AG04450 (cell line): ENCODE measurements around the gene TFF2. TPM values are rescaled to one million over a fixed set of nuclear protein-coding genes. Genes with fewer than 3 reads are reported as not detected.

ENCODE experiments used
- CTCF ChIA-PET: fragments of 300-600, 350-600 bp; formaldehyde crosslinking; extraction: SDS; loops from one replicate; lab custom pipeline; 2022; ENCODE audit warnings: antibody characterized with exemption, inconsistent platforms; lab: Charles Lee
- POLR2A ChIA-PET: fragments of 350-600 bp; formaldehyde crosslinking; extraction: SDS; loops from one replicate; lab custom pipeline; 2021; ENCODE audit warnings: antibody characterized with exemption, inconsistent platforms; lab: Yijun Ruan, JAX
- DNase-seq: peaks from one replicate; pipeline ENCODE4 v3.0.0-alpha.2; 2011; ENCODE audit warnings: low read depth, low spot score
- H3K27ac ChIP-seq: one replicate; pipeline ENCODE4 v1.5.1; 2012; ENCODE audit warnings: low read depth, low read length, control low read depth
- H3K27me3 ChIP-seq: one replicate; pipeline ENCODE4 v1.6.0; 2012; ENCODE audit warnings: low read length; ENCODE audit not compliant: control insufficient read depth, insufficient read depth
- H3K4me3 ChIP-seq: 2 replicates; pipeline ENCODE4 v1.5.1; 2011; ENCODE audit warnings: mild to moderate bottlenecking, low read depth, low read length, control low read depth
- H3K9me3 ChIP-seq: 2 replicates; pipeline ENCODE4 v1.5.1; 2012; ENCODE audit warnings: low read length; ENCODE audit not compliant: control insufficient read depth, insufficient read depth
- polyA plus RNA-seq: library from polyadenylated mRNA; depleted of rRNA; stranded (reverse); fragments of >200 nt; gene quantifications from 2 replicates; pipeline ENCODE4 v1.2.3, GENCODE V29; 2011
- TF ChIP-seq, protein P1 (sequence below): IDR thresholded peaks from 2 replicates; pipeline ENCODE4 v1.5.1; 2011; ENCODE audit warnings: low read depth, low read length, control low read depth, inconsistent platforms

Gene TFF2
- polyA plus RNA-seq, 1 experiment, result not detected

DNA sequence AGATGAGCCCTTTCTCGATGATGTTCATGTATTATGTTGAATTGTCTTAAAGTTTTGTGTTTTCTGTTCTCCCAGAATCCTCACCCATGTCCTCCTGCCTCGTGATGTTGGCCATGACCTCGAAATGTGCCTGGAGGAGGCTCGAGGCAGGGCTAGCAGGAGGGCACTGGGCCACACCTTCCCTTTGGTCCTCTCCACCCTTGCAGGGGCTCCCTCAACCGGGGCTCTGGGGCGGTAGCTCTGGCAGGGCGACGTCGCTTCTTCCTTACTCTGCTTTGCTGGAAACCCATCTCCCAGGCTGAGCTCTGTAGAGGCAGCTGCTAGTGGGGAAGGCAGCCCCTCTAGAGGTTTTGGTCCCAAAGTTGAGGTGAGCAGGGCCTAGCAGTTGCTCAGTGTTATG lies 49.8 kb downstream of the TFF2 start:
- TF ChIP-seq, protein P1, sequence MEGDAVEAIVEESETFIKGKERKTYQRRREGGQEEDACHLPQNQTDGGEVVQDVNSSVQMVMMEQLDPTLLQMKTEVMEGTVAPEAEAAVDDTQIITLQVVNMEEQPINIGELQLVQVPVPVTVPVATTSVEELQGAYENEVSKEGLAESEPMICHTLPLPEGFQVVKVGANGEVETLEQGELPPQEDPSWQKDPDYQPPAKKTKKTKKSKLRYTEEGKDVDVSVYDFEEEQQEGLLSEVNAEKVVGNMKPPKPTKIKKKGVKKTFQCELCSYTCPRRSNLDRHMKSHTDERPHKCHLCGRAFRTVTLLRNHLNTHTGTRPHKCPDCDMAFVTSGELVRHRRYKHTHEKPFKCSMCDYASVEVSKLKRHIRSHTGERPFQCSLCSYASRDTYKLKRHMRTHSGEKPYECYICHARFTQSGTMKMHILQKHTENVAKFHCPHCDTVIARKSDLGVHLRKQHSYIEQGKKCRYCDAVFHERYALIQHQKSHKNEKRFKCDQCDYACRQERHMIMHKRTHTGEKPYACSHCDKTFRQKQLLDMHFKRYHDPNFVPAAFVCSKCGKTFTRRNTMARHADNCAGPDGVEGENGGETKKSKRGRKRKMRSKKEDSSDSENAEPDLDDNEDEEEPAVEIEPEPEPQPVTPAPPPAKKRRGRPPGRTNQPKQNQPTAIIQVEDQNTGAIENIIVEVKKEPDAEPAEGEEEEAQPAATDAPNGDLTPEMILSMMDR, result no peak
- POLR2A ChIA-PET, result no interaction called here
- H3K4me3 ChIP-seq, result no peak overlapping the region
- peaks cover 2% of the 10 kb centered on the region for H3K27me3 ChIP-seq
- CTCF ChIA-PET, result no interaction called here
- DNase-seq, result no peak
- H3K9me3 ChIP-seq, result no peaks in the 10 kb centered on the region; the same call in 1 of the 2 replicates
- H3K27ac ChIP-seq, result no peak overlapping the region

DNA sequence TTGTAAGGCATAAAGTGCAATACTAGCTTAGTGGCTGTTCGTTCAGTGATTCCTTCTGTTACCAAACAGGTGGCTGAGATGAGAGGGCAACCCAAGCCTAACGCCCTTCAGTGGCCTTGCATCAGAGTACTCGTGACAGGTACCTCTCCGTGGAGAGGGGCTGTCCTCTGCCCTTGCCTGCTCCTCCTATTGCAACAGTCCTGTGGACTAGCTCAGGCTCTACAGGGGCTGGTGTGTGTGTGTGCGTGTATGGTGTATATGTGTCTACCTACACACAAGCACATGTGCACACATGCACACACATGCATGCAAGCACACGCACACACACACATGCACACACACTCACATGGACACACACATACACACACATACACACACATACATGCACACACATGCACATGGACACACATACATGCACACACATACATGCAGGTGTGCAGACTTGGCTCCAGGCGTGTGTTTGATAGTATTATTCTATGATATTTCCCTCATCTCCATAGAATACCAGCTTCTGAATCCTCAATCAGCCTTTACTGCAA lies 50.7 kb downstream of the TFF2 start:
- TF ChIP-seq, protein P1, result no peak
- POLR2A ChIA-PET, result no interaction called here
- CTCF ChIA-PET, result no interaction called here

DNA sequence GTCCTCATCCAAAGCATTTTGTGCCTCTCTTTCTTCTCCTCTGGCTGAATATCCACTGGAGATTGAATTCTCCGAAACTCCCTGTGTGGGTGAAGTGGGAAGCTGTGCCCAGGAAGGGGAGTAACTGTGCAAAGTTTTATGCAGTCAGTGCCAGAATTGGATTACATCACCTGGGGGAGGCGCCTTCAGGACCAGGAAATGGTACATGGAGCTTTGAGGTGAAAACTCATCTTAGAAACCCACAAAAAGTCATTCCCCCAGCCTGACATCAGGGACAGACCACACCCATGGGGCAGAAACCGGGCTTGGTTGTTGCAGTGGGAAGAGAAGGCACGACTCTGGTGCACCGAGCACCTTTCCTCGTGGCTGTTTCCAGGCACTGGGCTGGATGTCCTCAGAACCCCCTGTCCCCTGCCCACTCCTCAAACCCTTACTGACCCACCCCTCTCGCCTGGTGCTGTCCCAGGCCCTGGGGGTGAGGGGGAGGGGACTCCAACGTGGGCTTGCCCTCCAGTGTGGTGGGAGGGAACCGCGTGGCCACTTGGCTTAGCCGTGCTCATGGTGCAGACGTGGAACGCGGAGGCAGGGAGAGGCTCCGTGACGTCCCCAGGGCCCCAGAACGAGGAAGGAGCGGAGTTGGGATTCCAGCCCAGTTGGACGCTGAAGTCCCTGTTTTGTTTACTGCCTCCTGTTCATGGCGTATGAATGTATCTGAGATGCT lies 51.3 kb downstream of the TFF2 start:
- TF ChIP-seq, protein P1, result no peak
- H3K27me3 ChIP-seq, result peaks cover 2% of the 10 kb centered on the region
- CTCF ChIA-PET, result no interaction called here
- POLR2A ChIA-PET, result no interaction called here
- H3K4me3 ChIP-seq, result no peak overlapping the region
- DNase-seq, result no peak
- no peak overlapping the region for H3K27ac ChIP-seq
- peaks cover 1% of the 10 kb centered on the region; the same call in 1 of the 2 replicates for H3K9me3 ChIP-seq

More for the DNA sequence above, 50.7 kb downstream of the TFF2 start:
- Histone ChIP-seq H3K27ac (no peak overlapping the region), H3K27me3 (peaks cover 2% of the 10 kb centered on the region), H3K9me3 (no peaks in the 10 kb centered on the region; the same call in 1 of the 2 replicates), H3K4me3 (no peak overlapping the region)
- DNase-seq, result no peak

DNA sequence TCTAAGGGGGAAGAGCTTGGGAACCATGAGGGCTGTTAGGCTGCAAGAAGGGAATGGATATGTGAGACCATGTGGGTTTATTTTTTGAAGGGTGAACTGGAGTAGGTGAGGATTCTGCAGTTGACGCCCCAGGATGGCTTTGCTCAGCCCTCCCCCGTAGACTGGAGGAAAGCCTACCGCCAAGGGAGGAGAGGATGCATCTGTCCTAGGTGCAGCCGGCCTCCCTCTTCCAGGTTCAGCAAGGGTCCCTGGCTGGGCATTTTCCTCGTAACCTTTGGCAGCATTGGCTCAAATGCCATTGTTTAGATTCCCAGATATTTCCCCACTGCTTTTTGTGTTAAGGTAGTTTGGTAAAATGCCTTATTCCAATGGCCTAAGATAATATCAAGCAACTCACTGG lies 52.1 kb downstream of the TFF2 start:
- TF ChIP-seq, protein P1, result no peak
- CTCF ChIA-PET, result no interaction called here
- POLR2A ChIA-PET, result no interaction called here
- Histone ChIP-seq H3K9me3 (peaks cover 10% of the 10 kb centered on the region), H3K27ac (no peak overlapping the region), H3K4me3 (no peak overlapping the region), H3K27me3 (peaks cover 2% of the 10 kb centered on the region)
- DNase-seq, result no peak

DNA sequence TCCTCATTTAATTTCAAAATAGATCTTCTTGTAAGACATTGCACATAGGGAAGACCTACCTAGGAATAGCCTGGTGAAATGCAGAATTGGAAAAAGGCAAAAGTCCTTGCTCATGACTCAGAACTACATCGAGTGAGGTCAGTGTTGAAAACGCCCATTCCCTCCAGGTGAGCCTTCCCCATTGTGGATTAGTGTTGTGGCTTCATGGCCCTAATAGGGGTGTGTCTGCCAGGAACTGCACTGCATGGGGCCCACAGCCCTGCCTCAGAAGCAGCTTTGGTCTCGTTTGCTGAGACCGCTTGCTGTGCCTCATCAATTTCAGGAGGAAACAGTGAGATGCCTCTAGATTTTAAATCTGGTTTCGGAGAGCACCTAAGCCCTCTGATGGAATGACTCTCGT lies 52.6 kb downstream of the TFF2 start:
- peaks cover 2% of the 10 kb centered on the region for H3K27me3 ChIP-seq
- no peak overlapping the region for H3K4me3 ChIP-seq
- ChIA-PET CTCF (no interaction called here), POLR2A (no interaction called here)
- DNase-seq, result no peak
- no peak overlapping the region for H3K27ac ChIP-seq
- H3K9me3 ChIP-seq, result peaks cover 14% of the 10 kb centered on the region
- TF ChIP-seq, protein P1, result no peak
